ENCODE measurements around the gene PCDHGC3.

Gene PCDHGC3

DNA sequence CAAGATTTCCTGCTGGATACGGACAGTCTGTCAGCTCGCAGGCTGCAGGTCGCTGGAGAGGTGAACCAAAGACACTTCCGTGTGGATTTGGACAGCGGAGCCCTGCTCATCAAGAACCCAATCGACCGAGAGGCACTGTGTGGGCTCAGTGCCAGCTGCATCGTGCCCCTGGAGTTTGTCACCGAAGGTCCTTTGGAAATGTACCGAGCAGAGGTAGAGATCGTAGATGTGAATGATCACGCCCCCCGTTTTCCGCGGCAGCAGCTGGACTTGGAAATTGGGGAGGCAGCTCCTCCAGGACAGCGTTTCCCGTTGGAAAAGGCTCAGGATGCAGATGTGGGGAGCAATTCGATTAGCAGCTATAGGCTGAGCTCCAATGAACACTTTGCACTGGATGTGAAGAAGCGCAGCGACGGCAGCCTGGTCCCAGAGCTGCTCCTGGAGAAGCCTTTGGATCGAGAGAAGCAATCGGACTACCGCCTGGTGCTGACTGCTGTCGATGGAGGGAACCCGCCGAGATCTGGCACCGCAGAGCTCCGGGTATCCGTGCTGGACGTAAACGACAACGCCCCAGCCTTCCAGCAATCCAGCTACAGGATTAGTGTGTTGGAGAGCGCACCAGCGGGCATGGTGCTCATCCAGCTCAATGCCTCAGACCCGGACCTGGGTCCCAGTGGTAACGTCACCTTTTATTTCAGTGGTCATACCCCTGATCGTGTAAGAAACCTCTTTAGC, 9.7 kb downstream of the PCDHGC3 start:
- no peak for DNase-seq (ENCODE audit: low read depth)

DNA sequence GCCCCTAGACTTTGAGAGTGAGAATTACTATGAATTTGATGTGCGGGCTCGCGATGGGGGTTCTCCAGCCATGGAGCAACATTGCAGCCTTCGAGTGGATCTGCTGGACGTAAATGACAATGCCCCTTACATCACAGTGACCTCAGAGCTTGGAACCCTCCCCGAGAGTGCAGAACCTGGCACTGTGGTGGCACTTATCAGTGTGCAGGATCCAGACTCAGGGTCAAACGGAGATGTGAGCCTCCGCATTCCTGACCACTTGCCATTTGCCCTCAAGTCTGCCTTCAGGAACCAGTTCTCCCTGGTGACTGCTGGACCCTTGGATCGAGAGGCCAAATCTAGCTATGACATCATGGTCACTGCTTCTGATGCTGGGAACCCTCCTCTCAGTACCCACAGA, 10.3 kb downstream of the PCDHGC3 start:
- DNase-seq (ENCODE audit: low read depth): no peak

GRCh38 chr5:141487131-141487530, 11.4 kb downstream of the PCDHGC3 start:
- DNase-seq (ENCODE audit: low read depth): no peak

DNA sequence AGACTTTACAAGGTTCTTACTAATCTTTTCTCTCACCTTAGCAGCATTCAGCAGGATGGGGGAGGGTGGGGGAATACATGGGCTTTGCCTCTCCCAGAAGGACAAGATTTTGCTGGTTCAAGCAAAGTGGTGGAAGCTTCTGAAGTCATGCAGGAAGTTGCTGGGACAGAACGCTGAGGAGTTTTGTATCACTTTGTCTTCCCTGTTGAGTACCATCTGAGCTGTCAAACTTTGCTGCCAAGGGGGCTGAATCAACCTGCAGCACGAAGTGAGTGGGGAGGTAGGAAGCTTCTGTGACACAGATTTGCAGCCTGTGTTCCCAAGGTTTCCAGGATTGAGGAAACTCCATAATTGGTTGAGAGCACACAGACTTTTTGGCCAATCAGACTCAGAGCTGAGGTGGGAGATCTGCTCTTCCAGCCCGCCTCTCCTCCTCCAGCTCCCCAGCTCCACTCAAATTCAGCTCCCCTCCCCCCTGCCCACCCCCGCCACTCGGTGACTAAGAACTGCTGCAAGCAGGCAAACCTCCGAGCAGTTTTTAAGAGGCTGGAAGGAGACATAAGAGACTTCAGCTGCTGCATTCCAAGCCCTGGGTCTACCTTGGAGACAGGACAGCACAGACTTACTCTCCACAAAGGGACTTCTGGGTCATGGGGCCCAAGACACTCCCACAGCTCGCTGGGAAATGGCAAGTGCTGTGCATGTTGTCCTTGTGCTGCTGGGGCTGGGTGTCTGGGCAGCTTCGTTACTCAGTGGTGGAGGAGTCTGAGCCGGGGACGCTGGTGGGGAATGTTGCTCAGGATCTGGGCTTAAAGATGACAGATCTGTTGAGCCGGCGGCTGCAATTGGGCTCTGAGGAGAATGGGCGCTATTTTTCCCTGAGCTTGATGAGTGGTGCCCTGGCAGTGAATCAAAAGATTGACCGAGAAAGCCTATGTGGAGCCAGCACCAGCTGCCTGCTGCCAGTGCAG, 13.1 kb downstream of the PCDHGC3 start, which contains the start of gene PCDHGC5:
PCDHGC5 (plus strand) TSS at position 491 of the 971 bp plus-strand sequence; CDS start at position 651, 160 bp downstream.
- DNase-seq (ENCODE audit: low read depth): no peak

- DNase-seq (ENCODE audit: low read depth): no peak
Observed at GRCh38 chr5:141489841-141490240, 14.1 kb downstream of the PCDHGC3 start.

DNA sequence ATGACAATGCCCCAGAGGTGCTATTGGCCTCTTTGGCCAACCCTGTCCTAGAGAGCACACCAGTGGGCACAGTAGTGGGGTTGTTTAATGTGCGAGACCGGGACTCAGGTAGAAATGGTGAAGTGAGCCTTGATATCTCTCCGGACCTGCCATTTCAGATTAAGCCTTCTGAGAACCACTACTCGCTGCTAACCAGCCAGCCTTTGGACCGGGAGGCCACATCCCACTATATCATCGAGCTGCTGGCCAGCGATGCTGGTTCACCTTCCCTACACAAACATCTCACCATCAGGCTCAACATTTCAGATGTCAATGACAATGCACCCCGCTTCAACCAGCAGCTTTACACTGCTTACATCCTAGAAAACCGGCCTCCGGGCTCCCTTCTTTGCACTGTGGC, 14.5 kb downstream of the PCDHGC3 start:
- no peak for DNase-seq (ENCODE audit: low read depth)

DNA sequence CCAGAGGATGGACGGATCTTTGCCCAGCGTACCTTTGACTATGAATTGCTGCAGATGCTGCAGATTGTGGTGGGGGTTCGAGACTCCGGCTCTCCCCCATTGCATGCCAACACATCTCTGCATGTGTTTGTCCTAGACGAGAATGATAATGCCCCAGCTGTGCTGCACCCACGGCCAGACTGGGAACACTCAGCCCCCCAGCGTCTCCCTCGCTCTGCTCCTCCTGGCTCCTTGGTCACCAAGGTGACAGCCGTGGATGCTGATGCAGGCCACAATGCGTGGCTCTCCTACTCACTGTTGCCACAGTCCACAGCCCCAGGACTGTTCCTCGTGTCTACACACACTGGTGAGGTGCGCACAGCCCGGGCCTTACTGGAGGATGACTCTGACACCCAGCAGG, 15.0 kb downstream of the PCDHGC3 start:
- DNase-seq (ENCODE audit: low read depth): no peak

DNA sequence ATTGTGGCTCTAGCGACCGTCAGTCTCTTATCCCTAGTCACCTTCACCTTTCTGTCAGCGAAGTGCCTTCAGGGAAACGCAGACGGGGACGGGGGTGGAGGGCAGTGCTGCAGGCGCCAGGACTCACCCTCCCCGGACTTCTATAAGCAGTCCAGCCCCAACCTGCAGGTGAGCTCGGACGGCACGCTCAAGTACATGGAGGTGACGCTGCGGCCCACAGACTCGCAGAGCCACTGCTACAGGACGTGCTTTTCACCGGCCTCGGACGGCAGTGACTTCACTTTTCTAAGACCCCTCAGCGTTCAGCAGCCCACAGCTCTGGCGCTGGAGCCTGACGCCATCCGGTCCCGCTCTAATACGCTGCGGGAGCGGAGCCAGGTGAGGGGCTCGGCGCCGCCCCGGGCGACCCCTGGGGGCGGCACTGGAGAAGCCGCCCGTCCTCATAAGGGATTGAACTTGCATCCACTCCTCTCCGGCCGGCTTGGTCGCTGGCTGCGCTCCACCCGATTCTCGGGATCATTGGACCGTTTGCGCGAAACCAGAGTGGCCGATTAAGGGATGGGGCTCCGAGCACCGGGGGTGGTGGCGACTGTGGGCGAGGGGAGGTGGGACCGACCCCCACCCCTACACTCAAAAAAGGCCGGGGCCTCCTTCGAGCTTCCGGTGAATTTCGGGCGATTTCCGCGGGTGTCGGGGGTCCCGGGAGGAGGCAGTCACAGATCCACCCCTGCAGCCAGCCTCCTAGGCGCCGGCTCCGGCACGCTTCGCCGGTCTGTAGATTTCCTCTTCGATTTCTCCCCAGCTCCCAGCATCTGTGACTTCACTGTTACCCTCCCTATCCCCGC, 15.8 kb downstream of the PCDHGC3 start:
- no peak for DNase-seq (ENCODE audit: low read depth)

GRCh38 chr5:141492168-141492885, 16.6 kb downstream of the PCDHGC3 start:
- DNase-seq (ENCODE audit: low read depth): no peak

DNA sequence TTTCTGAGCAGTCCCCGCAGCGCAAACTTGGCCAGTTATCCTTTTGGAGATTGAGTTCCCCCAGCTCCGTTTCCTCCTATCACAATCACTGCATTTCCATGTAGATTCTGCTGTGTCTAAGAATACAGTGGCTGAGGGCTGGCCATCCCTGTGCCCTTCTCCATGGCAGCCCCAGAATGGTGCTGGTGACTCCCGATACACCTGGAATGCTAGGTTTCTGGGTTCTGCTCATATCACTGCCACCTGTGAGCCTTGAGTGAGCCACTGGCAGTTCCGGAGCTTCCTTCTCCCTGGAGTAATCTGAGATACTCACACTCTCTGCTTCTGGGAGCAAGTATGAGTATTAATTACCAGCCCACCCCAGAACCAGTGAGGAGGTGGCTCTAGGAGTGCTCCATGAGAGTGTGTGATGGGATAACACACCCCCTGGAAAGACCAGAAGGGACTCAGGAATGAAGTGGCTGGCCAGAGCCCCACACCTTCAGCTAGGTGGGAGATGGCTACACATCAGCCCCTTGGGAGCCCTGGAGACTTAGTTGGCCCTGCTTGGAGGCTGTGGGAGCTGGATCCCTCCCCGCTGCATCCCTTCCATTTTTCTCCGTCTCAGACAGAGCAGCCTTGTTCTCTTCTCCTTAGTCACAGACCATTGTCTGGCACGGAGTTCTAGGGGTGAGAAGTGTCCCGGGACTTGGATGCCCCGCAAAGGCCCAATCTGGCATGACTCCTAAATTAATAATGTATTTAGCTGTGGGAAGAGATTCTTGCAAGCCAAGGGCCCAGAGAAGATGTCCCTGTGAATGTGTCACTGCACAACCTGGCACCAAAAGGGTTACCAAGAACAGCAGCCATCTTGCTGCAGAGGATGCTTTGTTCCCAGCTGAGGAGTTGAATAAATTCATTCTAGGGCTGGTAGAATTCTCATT, 18.0 kb downstream of the PCDHGC3 start:
- DNase-seq (ENCODE audit: low read depth): no peak

DNA sequence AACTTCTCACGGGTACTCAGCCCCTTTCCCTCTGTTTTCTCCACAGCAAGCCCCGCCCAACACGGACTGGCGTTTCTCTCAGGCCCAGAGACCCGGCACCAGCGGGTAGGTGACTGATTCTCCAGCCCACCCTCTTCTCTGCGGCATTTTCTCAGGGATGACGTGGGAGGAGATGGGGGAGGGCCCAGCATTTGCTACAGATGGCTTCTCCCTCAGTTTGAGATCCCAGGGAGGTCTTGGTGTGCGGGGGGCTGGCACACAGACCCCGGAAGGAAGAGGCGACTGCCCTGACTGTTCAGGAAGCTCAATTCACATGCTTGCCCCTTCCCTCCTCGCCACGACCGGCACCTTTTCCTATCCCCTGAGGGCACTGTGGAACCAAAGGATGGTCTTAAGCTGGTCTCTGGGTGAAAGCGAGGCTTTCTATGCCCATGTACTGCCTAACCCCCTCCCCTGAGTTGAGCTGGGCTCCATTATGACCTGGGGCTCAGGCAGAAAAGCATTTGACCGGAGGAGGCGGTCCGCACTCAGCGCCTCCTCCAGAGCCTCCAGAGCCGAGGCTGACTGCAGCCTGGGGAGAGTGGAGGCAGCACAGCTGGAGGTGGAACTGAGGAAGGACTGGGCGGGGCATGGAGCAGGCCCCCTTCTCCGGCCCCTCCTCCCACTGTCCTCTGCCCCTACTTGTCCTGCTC, 19.1 kb downstream of the PCDHGC3 start:
- no peak for DNase-seq (ENCODE audit: low read depth)

GRCh38 chr5:141495453-141495811, 19.7 kb downstream of the PCDHGC3 start:
- DNase-seq (ENCODE audit: low read depth): no peak

- no peak for DNase-seq (ENCODE audit: low read depth)
Observed at GRCh38 chr5:141496038-141496437, 20.3 kb downstream of the PCDHGC3 start.

GRCh38 chr5:141501761-141502160, 26.0 kb downstream of the PCDHGC3 start:
- no peak for DNase-seq (ENCODE audit: low read depth)

DNA sequence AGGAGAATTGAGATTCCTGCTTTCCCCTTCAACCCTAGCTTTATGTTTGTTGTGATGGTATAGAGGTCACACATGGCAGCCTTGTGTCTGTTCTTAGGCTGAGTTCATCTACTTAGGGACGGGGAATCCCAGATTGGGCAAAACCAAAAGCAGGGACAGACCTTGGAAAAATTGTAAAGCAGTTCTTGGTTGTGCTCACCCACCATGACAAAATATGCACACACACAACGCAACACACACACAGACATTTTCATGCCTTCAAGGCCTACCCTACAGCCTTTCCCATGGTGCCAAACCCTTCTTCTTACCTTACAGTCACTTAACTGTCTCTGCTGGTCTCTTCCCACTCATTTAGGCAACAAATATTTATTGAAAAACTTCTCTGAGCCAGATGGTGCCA, 27.9 kb downstream of the PCDHGC3 start:
- no peak for DNase-seq (ENCODE audit: low read depth)

GRCh38 chr5:141504216-141504615, 28.4 kb downstream of the PCDHGC3 start:
- no peak for DNase-seq (ENCODE audit: low read depth)

DNA sequence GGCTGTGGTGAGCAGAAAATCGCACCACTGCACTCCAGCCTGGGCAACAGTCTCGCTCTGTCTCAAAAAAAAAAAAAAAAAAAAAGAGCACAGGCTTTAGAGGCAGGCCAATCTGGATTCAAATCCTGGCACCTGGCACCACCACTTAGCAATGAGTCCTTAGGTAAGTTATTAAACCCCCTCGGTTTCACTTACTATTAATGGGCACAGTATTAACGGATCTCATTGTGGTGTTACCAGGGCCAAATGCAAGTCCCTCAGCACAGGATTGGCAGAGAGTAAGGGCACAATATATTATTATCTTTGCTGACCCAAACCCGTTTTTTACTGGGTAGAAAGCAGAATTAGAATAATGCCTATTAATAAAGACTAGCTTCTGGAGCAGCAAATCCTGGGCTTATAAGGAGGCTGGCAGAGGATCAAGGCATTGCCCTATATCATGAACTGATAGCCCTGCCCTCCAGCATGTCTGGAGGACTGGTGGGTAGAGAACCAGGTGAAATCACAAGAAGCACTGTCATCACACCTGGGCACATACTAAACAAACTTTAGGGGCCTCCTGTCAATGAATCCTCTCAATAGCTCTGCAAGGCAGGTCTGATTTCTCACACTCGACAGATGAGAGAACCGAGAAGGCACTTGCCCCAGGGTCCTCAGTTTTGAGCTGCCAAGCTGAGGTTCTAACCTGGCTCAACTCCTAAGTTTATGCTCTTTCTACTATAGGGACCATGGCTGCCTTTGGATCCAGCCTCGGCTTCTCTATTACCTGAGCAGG, 30.8 kb downstream of the PCDHGC3 start:
- DNase-seq (ENCODE audit: low read depth): no peak

GRCh38 chr5:141507387-141508091, 31.8 kb downstream of the PCDHGC3 start:
- no peak for DNase-seq (ENCODE audit: low read depth)

Data from stimulated activated CD8-positive, alpha-beta memory T cell treated with anti-CD3 and anti-CD28 coated beads, Interleukin-4, amount 100 ng/mL, for 24 hours (primary cell).